Endothelial cell of umbilical vein (primary cell): ENCODE measurements around the gene WNT10A. TPM values are rescaled to one million over a fixed set of nuclear protein-coding genes. Genes with fewer than 3 reads are reported as not detected.

Source experiments
- BruUV-seq: library from RNA; stranded (reverse); fragments of 400-500 nt; replicated peaks from 2 replicates; lab custom pipeline; 2021; lab: Mats Ljungman, UMichigan
- CTCF ChIA-PET: fragments of 300-600, 350-600 bp; sonication (Branson Sonifier 250); formaldehyde crosslinking; loops from one replicate; lab custom pipeline; 2021; ENCODE audit warnings: antibody characterized with exemption, inconsistent platforms; lab: Charles Lee
- POLR2A ChIA-PET: fragments of 300-600, 350-600 bp; sonication (Branson Sonifier 250); formaldehyde crosslinking; loops from one replicate; lab custom pipeline; 2021; ENCODE audit warnings: antibody characterized with exemption, inconsistent platforms; lab: Charles Lee
- DNase-seq: peaks from one replicate; pipeline ENCODE4 v3.0.0-alpha.2; 2011; ENCODE audit warnings: low read depth, low spot score
- FAIRE-seq: peaks from 2 replicates; lab custom pipeline; 2011; peaks lifted over from hg19 to GRCh38; lab: Jason Lieb, UNC
- H2AFZ ChIP-seq: 2 replicates; pipeline ENCODE4 v1.6.0; 2012; ENCODE audit warnings: low read depth, low read length, control low read depth, inconsistent platforms
- H3K27ac ChIP-seq: 2 replicates; pipeline ENCODE4 v1.5.1; 2011; ENCODE audit warnings: low read depth, mild to moderate bottlenecking, control low read depth, low read length, moderate library complexity; ENCODE audit not compliant: insufficient read depth
- H3K27me3 ChIP-seq, 2 experiments: 2 replicates each; pipeline versions ENCODE4 v1.6.0 to v1.6.1; 2011; ENCODE audit warnings: low read length in 2 of 2, mixed read lengths in 1 of 2; ENCODE audit not compliant: control insufficient read depth in 2 of 2, insufficient read depth in 2 of 2
- H3K36me3 ChIP-seq, 2 experiments: 2 replicates in 1 of 2; 3 replicates in 1 of 2; pipeline ENCODE4 v1.5.1; 2011; ENCODE audit warnings: low read length in 2 of 2, mild to moderate bottlenecking in 1 of 2, moderate library complexity in 1 of 2; ENCODE audit not compliant: control insufficient read depth in 2 of 2, insufficient read depth in 2 of 2; ENCODE audit errors: extremely low read depth in 1 of 2
- H3K4me1 ChIP-seq: 3 replicates; pipeline ENCODE4 v1.5.1; 2011; ENCODE audit warnings: mild to moderate bottlenecking, low read length; ENCODE audit not compliant: control insufficient read depth, insufficient read depth; ENCODE audit errors: extremely low read depth
- H3K4me2 ChIP-seq: 2 replicates; pipeline ENCODE4 v1.6.1; 2011; ENCODE audit warnings: low read length, control low read depth, mixed read lengths; ENCODE audit not compliant: insufficient read depth
- H3K4me3 ChIP-seq, 3 experiments: fragments of 200-600 bp in 1 of 3; sonication (generic), shearing (Covaris generic) in 1 of 3; replicated peaks in 1 of 3; 2 replicates each; pipeline ENCODE4 v1.5.1; 2011 to 2016; ENCODE audit warnings: control low read depth in 3 of 3, low read length in 3 of 3, mild to moderate bottlenecking in 2 of 3, inconsistent platforms in 1 of 3, low read depth in 1 of 3, moderate library complexity in 1 of 3; ENCODE audit not compliant: insufficient read depth in 1 of 3
- H3K79me2 ChIP-seq: 2 replicates; pipeline ENCODE4 v1.6.0; 2012; ENCODE audit warnings: low read length, inconsistent platforms; ENCODE audit not compliant: control insufficient read depth, insufficient read depth
- H3K9ac ChIP-seq: replicated peaks from 2 replicates; pipeline ENCODE3; 2011; ENCODE audit warnings: low read length, control low read depth; ENCODE audit not compliant: insufficient read depth; ENCODE audit errors: extremely low read depth
- H3K9me1 ChIP-seq: replicated peaks from 3 replicates; pipeline ENCODE4 v1.6.0; 2011; ENCODE audit warnings: mild to moderate bottlenecking, low read length; ENCODE audit not compliant: control insufficient read depth, insufficient read depth; ENCODE audit errors: extremely low read depth
- H3K9me3 ChIP-seq: replicated peaks from 2 replicates; pipeline ENCODE4 v1.5.1; 2012; ENCODE audit warnings: low read length, inconsistent platforms; ENCODE audit not compliant: control insufficient read depth, insufficient read depth
- H4K20me1 ChIP-seq: replicated peaks from 2 replicates; pipeline ENCODE3; 2011; ENCODE audit warnings: mild to moderate bottlenecking, low read length; ENCODE audit not compliant: control insufficient read depth, insufficient read depth; ENCODE audit errors: extremely low read depth
- EZH2 ChIP-seq: IDR thresholded peaks from 2 replicates; pipeline ENCODE4 v1.6.1; 2012; ENCODE audit warnings: borderline replicate concordance, low read depth, mild to moderate bottlenecking, moderate library complexity, low read length, inconsistent platforms; ENCODE audit not compliant: severe bottlenecking
- FOS ChIP-seq: IDR thresholded peaks from 2 replicates; pipeline ENCODE4 v1.6.1; 2011; ENCODE audit warnings: mild to moderate bottlenecking, low read length, moderate library complexity, borderline replicate concordance; ENCODE audit not compliant: insufficient read depth
- GATA2 ChIP-seq: IDR thresholded peaks from 2 replicates; pipeline ENCODE4 v1.7.0; 2011; ENCODE audit warnings: low read depth, mild to moderate bottlenecking, moderate library complexity, mixed read lengths, low read length; ENCODE audit not compliant: insufficient read length, insufficient read depth
- JUN ChIP-seq: IDR thresholded peaks from 2 replicates; pipeline ENCODE4 v1.6.1; 2011; ENCODE audit warnings: borderline replicate concordance, low read depth; ENCODE audit not compliant: insufficient read length, insufficient read depth
- MYC ChIP-seq: IDR thresholded peaks from one replicate; pipeline ENCODE4 v1.6.1; 2011; ENCODE audit warnings: mild to moderate bottlenecking, low read depth, low read length
- POLR2A ChIP-seq: IDR thresholded peaks from 2 replicates; pipeline ENCODE4 v1.6.1; 2012; ENCODE audit warnings: low read depth, mild to moderate bottlenecking, control low read depth, low read length
- POLR2AphosphoS5 ChIP-seq: IDR thresholded peaks from 2 replicates; pipeline ENCODE4 v1.6.1; 2012; ENCODE audit warnings: low read depth, mild to moderate bottlenecking, control low read depth, low read length, moderate library complexity; ENCODE audit not compliant: insufficient read depth
- dilution Hi-C: fragments of 300-500 bp; cut with MboI; formaldehyde crosslinking; loops from one replicate; pipeline ENCODE4 v1.15.0; 2019; ENCODE audit warnings: low sequenced_read_pairs; ENCODE audit not compliant: extremely low pct_ligation_motif_present
- intact Hi-C: fragments of 100-400 bp; cut with micrococcal nuclease; formaldehyde crosslinking; loops from one replicate; pipeline ENCODE4 v1.10.0; 2022
- polyA plus RNA-seq, 4 experiments: library from polyadenylated mRNA; depleted of rRNA in 3 of 4; stranded (reverse) in 3 of 4; unstranded in 1 of 4; fragments of >200 nt; gene quantifications; 2 replicates each; pipeline versions ENCODE4 v1.2.1 to v1.2.3, GENCODE V29; 2011 to 2012; ENCODE audit warnings: missing spikeins in 1 of 4
- total RNA-seq: library from RNA; stranded (reverse); gene quantifications from 2 replicates; pipeline ENCODE4 v1.2.3, GENCODE V29; 2021
- TF ChIP-seq, protein P1 (sequence below): IDR thresholded peaks from 2 replicates; pipeline ENCODE4 v1.6.1; 2011; ENCODE audit not compliant: insufficient read depth, insufficient read length
- TF ChIP-seq, protein P2 (sequence below), 2 donors: IDR thresholded peaks; 1 replicate in 1 of 2; 2 replicates in 1 of 2; pipeline ENCODE4 v1.5.1; 2011; ENCODE audit warnings: low read length in 2 of 2, mild to moderate bottlenecking in 2 of 2, moderate library complexity in 2 of 2, control low read depth in 1 of 2, inconsistent platforms in 1 of 2, low read depth in 1 of 2; ENCODE audit not compliant: insufficient read depth in 1 of 2; ENCODE audit errors: extremely low read depth in 1 of 2

The WNT10A gene
- total and polyA plus RNA-seq, 2 donors (not counting 3 experiments of a cell fraction or from before 2014, with no cell fraction given): not detected

DNA sequence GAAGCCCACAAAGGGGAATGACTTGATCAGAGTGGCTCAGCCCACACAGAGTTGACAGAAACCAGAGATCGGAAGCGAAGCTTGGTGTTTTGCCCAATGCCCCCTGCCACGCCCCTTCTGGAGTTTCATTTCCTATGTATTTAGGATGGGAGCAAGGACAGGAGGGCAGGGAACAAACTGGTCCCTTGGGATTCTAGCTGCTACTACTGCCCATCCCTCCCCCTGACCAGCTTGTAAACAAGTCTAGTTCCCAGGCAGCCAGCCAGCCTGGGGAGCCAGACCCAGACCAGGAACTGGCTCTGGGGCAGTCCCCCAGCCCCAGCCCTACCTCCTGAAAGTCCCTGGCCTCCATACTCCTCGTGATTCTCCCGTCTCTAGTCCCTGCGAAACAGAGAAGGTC lies 12.8 kb upstream of the WNT10A start:
- no peaks in the 10 kb centered on the region for H3K36me3 ChIP-seq
- dilution Hi-C loops (no loop called here), intact Hi-C loops (no loop called here)
- H3K27ac ChIP-seq: no peak overlapping the region
- H3K27me3 ChIP-seq: peaks cover 50 to 58% of the 10 kb centered on the region in 2 experiments
- H4K20me1 ChIP-seq: no peaks in the 10 kb centered on the region
- H3K79me2 ChIP-seq: no peaks in the 10 kb centered on the region
- BruUV-seq: no TSS peak
- no peak overlapping the region for H2AFZ ChIP-seq
- H3K9me3 ChIP-seq: no peaks in the 10 kb centered on the region
- CTCF ChIA-PET: interaction anchor here (1.4 kb wide), 1 partner anchor 9 kb away, joined by 6 read pairs; no protein-coding TSS in a partner anchor
- FAIRE-seq: no peak
- no peaks in the 10 kb centered on the region for H3K9me1 ChIP-seq
- H3K4me2 ChIP-seq: no peak overlapping the region
- no peak overlapping the region for H3K9ac ChIP-seq
- no peaks in the 10 kb centered on the region for H3K4me1 ChIP-seq
- TF ChIP-seq POLR2A: no peak
- TF ChIP-seq, protein P1, sequence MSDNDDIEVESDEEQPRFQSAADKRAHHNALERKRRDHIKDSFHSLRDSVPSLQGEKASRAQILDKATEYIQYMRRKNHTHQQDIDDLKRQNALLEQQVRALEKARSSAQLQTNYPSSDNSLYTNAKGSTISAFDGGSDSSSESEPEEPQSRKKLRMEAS: no peak
- TF ChIP-seq, protein P2, sequence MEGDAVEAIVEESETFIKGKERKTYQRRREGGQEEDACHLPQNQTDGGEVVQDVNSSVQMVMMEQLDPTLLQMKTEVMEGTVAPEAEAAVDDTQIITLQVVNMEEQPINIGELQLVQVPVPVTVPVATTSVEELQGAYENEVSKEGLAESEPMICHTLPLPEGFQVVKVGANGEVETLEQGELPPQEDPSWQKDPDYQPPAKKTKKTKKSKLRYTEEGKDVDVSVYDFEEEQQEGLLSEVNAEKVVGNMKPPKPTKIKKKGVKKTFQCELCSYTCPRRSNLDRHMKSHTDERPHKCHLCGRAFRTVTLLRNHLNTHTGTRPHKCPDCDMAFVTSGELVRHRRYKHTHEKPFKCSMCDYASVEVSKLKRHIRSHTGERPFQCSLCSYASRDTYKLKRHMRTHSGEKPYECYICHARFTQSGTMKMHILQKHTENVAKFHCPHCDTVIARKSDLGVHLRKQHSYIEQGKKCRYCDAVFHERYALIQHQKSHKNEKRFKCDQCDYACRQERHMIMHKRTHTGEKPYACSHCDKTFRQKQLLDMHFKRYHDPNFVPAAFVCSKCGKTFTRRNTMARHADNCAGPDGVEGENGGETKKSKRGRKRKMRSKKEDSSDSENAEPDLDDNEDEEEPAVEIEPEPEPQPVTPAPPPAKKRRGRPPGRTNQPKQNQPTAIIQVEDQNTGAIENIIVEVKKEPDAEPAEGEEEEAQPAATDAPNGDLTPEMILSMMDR (IDR thresholded peaks at IDR 0.05; ENCODE audit: extremely low read depth in 1 of 2, insufficient read depth in 1 of 2, low read depth in 1 of 2, low read length in 2 of 2): no peak
- no peak for TF ChIP-seq MYC
- no peak for TF ChIP-seq FOS
- no peak for TF ChIP-seq EZH2
- TF ChIP-seq JUN: no peak
- no peak for TF ChIP-seq GATA2
- TF ChIP-seq POLR2AphosphoS5: no peak
- POLR2A ChIA-PET: no interaction called here
- DNase-seq: no peak
- no peak overlapping the region for H3K4me3 ChIP-seq
